SHP77 treated with DMSO at 0.1 percent for 48 hours (cell line): ENCODE measurements around the gene ZNF253.
"Not testable (repeated sequence)": the region's sequence is repeated elsewhere in the genome, so short reads cannot be mapped to it uniquely, and the experiment has no call there.

Experiments
- DNase-seq: peaks from one replicate; lab custom pipeline; 2025; lab: John Stamatoyannopoulos, UW

ZNF253 gene

DNA sequence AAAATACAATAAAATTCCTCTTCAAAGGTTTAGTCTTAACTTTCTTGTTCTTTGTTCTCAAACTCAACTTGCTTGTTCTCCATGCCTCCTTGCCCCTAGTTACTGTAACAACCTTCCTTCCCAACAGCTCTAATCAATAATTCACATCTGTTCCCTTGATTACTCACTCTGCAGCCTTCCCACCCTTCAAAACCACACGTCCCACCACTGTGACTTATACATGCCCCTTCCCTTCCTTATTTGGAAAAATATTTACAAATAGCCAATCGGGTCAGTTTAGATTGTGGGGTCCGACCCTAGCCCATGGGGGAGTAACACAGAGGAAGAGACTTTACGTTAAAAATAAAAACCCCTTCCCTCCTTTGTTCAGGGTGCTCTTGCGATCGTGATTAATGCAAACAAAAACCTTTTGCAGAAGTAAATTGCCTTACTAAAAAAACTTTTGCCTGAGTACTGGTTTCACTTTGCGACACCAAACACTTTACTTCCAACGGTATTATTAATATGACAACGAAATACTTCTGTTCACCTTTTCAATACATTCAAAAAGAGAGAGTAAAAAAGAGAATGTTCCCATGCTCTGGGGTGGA, 34.6 kb downstream of the ZNF253 start:
- no peak for DNase-seq

DNA sequence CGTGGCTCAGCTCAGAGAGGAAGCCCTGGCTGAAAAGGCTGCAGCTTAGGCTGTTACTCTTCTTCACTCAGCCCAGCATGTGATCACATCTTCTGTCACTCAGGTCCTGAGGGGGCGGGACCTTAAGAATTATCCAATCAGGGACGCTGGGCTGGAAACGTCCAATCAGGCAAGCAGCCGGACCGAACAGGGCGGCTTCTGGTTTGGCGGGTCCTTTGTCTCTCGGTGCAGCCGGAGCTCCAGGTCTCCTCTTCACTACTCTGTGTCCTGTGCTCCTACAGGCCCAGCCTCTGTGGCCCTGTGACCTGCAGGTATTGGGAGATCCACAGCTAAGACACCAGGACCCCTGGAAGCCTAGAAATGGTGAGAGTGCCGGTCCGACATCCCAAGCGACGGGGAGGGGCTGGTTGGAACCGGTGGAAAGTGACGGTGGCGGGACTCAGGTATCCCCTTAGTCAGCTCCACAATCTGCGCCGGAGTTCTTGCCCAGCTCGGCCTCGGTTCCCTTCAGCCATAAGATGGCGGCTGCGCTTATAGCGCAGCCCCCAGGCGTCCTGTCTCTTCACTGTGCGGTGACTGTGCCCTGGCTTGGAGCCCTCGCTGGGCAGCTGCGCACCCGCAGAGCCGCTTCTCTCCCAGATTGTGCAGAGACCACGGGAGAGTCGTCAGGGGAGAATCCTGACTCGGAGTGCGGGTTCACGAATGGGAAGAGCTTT, 35.2 kb downstream of the ZNF253 start, which contains the start of gene ZNF93:
TSS of gene ZNF93 (plus strand) at position 218 of the 716 bp plus-strand sequence. CDS start at position 361, 143 bp downstream.
- no peak for DNase-seq

DNA sequence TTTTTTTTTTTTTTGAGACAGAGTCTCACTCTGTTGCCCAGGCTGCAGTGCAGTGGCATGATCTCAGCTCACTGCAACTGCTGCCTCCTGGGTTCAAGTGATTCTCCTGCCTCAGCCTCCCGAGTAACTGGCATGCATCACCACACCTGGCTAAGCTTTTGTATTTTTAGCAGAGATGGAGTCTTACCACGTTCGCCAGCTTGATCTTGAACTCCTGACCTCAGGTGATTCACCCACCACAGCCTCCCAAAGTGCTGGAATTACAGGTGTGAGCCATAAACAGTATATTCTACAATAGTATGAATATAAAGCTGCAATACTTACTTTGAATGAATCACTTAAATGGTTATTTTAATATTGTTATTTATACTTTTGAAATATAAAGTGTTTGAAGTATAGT, 41.9 kb downstream of the ZNF253 start:
- not testable (repeated sequence) for DNase-seq

DNA sequence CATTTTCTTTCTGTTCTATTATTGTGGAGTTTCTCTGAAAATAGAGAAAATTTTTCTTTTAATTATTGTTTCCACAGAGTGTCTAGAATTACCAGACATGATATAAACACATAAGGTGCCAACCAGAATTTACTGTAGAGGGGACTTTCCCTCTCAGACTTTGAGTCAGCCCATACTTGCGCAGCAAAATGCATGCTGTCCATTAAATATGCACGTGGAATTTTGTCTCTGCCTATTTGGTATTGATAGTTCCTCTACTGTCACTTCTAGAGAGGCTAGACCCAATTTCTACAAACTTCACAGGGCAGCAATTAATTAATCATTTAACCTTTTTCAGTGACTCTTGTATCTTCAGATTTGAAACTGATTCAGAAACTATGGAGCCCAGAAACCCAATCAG, 44.0 kb downstream of the ZNF253 start:
- DNase-seq, result no peak

DNA sequence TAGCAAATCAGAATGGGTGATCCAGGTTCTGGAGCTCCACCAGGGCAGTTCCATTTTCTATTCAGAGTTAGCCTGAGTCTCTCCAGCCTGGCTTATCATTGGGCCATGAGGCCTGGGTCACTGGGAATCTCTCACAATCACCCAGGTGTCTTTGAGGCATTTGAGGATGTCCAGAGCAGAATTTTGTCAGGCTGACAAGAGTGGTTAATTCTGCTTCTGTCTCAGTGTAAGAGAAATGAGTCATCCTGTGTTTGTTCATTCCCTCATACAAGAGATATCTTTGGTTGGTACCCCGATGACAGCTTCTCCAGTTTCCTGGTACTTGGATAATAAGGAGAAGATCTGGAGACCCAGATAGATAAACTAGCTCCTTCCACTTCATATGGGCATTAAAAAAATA, 45.5 kb downstream of the ZNF253 start:
- no peak for DNase-seq

DNA sequence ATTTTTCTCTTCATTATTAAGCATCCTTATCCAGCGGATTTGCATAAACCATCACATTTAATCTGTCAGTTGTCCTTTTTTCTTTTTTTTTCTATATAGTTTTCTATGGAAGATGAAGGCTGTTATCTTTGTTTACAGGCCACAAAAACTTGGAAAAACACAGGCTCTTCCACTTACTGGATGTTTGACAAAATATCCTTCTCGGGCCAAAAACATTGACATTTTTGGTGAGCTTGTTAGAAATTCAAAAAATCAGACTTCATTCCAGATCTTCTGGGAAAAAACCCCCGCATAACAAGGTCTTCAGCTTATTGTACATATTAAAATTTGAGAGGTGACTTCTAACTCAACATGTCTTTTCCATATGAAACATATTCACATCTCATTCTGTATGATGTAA, 48.9 kb downstream of the ZNF253 start:
- DNase-seq, result no peak

DNA sequence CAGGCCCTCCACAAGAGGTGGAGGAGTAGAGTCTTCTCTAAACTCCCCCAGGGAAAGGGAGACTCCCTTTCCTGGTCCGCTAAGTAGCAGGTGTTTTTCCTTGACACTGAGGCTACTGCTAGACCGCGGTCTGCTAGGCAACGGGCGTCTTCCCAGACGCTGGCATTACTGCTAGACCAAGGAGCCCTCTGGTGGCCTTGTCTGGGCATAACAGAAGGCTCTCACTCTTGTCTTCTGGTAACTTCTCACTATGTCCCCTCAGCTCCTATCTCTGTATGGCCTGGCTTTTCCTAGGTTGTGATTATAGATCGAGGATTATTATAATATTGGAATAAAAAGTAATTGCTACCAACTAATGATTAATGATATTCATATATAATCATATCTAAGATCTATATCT, 64.7 kb downstream of the ZNF253 start:
- peak; percentile 7 for DNase-seq

DNA sequence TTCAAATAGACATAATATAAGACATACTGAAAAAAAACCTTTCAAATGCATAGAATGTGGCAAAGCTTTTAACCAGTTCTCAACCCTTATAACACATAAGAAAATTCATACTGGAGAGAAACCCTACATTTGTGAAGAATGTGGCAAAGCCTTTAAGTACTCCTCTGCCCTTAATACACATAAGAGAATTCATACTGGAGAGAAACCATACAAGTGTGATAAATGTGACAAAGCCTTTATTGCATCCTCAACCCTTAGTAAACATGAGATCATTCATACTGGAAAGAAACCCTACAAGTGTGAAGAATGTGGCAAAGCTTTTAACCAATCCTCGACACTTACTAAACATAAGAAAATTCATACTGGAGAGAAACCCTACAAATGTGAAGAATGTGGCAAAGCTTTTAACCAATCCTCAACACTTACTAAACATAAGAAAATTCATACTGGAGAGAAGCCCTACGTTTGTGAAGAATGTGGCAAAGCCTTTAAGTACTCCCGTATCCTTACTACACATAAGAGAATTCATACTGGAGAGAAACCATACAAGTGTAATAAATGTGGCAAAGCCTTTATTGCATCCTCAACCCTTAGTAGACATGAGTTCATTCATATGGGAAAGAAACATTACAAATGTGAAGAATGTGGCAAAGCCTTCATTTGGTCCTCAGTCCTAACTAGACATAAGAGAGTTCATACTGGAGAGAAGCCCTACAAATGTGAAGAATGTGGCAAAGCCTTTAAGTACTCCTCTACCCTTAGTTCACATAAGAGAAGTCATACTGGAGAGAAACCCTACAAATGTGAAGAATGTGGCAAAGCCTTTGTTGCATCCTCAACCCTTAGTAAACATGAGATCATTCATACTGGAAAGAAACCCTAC, 68.0 kb downstream of the ZNF253 start:
- not testable (repeated sequence) for DNase-seq

DNA sequence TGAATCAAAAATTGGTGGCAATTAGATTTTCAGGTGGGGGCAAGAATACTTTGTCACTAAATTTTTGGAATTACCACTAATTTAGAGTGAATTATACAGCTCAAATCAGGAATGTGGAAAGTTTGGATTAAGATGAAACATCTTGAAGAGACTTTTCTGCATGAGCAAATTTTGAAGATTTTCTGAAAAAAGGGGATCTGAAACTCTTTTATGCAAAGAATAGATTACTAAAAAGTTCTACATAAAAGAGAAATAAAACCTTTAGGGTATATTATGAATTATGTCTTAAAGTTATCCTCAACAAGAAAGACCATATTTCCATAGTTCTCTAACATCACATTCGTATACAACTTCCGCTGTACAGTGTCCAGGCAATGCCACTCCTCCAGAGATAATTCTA, 71.7 kb downstream of the ZNF253 start:
- no peak for DNase-seq

DNA sequence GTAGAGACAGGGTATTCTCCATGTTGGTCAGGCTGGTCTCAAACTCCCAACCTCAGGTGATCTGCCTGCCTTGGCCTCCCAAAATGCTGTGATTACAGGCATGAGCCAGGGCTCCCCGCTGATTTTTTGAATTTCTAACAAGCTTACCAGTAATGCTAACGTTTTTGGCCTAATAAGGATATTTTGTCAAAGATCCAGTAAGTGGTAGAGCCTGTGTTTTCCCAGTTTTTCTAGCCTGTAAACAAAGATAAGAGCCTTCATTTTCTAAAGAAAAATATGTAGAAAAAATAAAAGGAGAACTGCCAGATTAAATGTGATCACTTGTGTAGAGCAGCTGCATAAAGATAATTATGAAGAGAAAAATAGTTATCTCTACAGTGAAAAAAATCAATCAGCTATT, 72.8 kb downstream of the ZNF253 start:
- no peak for DNase-seq

DNA sequence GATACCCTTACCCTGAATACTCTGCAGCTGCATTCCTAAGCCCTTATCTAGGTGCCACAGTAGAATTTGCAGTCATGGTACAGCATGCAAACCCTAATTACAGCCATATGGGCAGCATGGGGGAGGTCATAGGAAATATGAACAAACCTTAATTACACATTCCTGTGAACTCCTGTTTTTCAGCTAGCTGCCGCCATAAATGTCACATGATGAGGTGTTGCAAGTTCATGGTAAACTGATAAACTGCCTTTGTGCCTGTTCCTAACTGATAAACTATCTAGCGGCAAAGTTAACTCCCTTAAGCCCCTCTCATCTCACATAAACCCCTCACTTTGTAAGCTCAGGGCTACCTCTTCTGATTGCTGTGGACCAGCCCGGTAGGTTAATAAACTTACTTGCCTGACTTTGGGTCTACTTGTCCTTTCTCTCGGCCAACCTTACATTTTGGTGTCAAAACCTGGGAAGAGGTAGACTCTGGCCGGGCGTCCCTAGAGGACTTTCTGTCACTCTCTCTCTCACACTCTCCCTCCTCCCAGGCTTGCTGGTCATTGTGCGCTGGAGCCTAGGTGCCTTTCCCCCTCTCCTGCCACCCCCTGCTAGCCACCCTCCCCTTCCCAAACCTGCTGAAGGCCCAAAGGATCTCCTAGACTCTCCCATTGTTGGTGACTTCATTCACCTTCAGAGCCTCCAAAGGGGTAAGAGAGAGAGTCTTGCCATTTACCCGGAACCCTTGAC, 78.3 kb downstream of the ZNF253 start:
- DNase-seq, result no peak
